Ovary (tissue), 9 donors: ENCODE data around the gene CAB39L. TPM values are rescaled to one million over a fixed set of nuclear protein-coding genes. Genes with fewer than 3 reads are reported as not detected.

Experiments
- DNase-seq, 5 donors: peaks; one replicate each; pipeline ENCODE4 v3.0.0-alpha.2; 2019 to 2020
- H3K27ac ChIP-seq, 2 donors: fragments of 200-600 bp; one replicate each; pipeline versions ENCODE4 v1.5.1 to v1.8.0; 2019 to 2022
- H3K27me3 ChIP-seq: fragments of 200-600 bp; one replicate; pipeline ENCODE4 v1.8.0; 2022
- H3K36me3 ChIP-seq: fragments of 200-600 bp; sonication (generic); one replicate; pipeline ENCODE4 v1.5.1; 2019
- H3K4me1 ChIP-seq: one replicate; pipeline ENCODE4 v1.8.1; 2013; ENCODE audit warnings: mild to moderate bottlenecking, moderate library complexity; ENCODE audit not compliant: insufficient read depth
- H3K4me3 ChIP-seq: fragments of 200-600 bp; sonication (generic); one replicate; pipeline ENCODE4 v1.5.1; 2017
- H3K9me3 ChIP-seq, 2 donors: fragments of 200-600 bp in 1 of 2; sonication (generic) in 1 of 2; one replicate each; pipeline versions ENCODE4 v1.5.1 to v1.8.1; 2013 to 2019; ENCODE audit warnings: mild to moderate bottlenecking in 1 of 2, moderate library complexity in 1 of 2
- CTCF ChIP-seq, 3 donors: fragments of 450-650 bp in 2 of 3; fragments of 200-600 bp in 1 of 3; IDR thresholded peaks; one replicate each; pipeline versions ENCODE4 v1.5.1 to v1.8.0; 2016 to 2022; ENCODE audit warnings: antibody characterized with exemption in 3 of 3, mild to moderate bottlenecking in 1 of 3
- EP300 ChIP-seq: sonication (generic); formaldehyde crosslinking; IDR thresholded peaks from one replicate; pipeline ENCODE4 v1.6.1; 2017; ENCODE audit warnings: antibody characterized with exemption
- POLR2A ChIP-seq: fragments of 450-650 bp; IDR thresholded peaks from one replicate; pipeline ENCODE4 v1.6.1; 2017; ENCODE audit warnings: antibody characterized with exemption, mild to moderate bottlenecking, moderate library complexity
- WGBS, 3 donors: extraction: QIAGEN DNeasy Blood & Tissue Kit in 1 of 3; methylation state at CpG; one replicate each; pipeline versions ENCODE4 v1.1.5 to v1.1.7; 2013 to 2017; 5-methylcytosine and 5-hydroxymethylcytosine counted together
- intact Hi-C, 4 donors: fragments of 100-400 bp; cut with DNase I; formaldehyde crosslinking; loops; one replicate each; pipeline versions ENCODE4 v1.11.0 to v1.15.1; 2022 to 2023
- polyA plus RNA-seq, 2 donors: library from polyadenylated mRNA; stranded (reverse); fragments of 200-250 nt in 1 of 2; fragments of 350-450 nt in 1 of 2; fragmentation: Illumina TruSeq in 1 of 2; extraction: RNeasy Lipid Tissue Mini Kit (QIAGEN cat#74804) in 1 of 2; gene quantifications; one replicate each; pipeline ENCODE4 v1.2.3, GENCODE V29; 2013 to 2014
- total RNA-seq, 7 donors: library from RNA; depleted of rRNA in 2 of 7; stranded (reverse); fragments of >200 nt in 2 of 7; fragmentation: NEBNext Ultra II Directional in 3 of 7; extraction: Animal tissue kit (Norgen Biotek cat#: 25700) in 3 of 7; gene quantifications; one replicate each; pipeline versions ENCODE4 v1.1.0 to v1.2.4, GENCODE V29; 2016 to 2023
- donor health status: DM: no; HTN: no; CAD: no; lungs with moderate emphysema.
- donor health status: DM: no; HTN: no; CAD: no.
- donor health status: Bipolar disorder and iron deficiency.
- donor health status: DM: yes; HTN: yes; CAD: no.
- donor health status: DM: no; HTN: no; CAD: no.
- donor health status: DM: yes; HTN: yes; CAD: no.

The CAB39L gene
- total and polyA plus RNA-seq, 9 donors: 15.9 to 42.7 (median 24.7) TPM

- Histone ChIP-seq H3K9me3 (no peaks in the 10 kb centered on the region), H3K4me3 (no peak overlapping the region), H3K27ac (peak overlapping the region in 1 of 2 donors; percentile 25), H3K27me3 (no peaks in the 10 kb centered on the region), H3K36me3 (no peaks in the 10 kb centered on the region), H3K4me1 (peaks cover 6% of the 10 kb centered on the region)
- WGBS, 3 donors: 23 to 33% (median 30%) methylated on average over 6 of the region's 6 CpGs
- peak; percentile 78 to 87 (median 84) for DNase-seq
- no peak for TF ChIP-seq CTCF (IDR thresholded peaks at IDR 0.05)
- TF ChIP-seq POLR2A: no peak
- TF ChIP-seq EP300: no peak
- intact Hi-C loops: no loop called here
These were observed 150.9 kb downstream of the CAB39L start for GRCh38 chr13:49292742-49293486.

DNA sequence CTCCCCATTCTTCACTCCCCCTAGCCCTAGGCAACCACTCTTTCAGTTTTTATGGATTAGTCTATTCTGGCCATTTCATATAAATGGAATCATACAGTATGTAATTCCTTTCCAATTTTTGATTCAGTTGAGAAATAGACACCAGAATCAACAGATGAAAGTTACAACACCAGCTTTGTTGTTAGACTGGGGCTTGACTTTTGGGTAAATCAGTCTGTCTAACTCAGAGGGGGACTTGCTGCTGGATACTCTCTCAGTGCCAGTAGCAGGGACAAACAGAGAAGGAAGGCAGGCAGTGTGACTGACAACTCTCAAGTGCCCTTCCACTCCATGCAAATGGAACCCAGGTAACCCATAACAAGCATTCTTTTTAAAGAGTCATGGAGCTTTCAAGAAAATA is 155.4 kb downstream of the CAB39L start:
- TF ChIP-seq CTCF (IDR thresholded peaks at IDR 0.05): no peak
- TF ChIP-seq POLR2A: no peak
- no peak for TF ChIP-seq EP300
- Histone ChIP-seq H3K36me3 (no peaks in the 10 kb centered on the region), H3K4me3 (no peak overlapping the region), H3K4me1 (peaks cover 3% of the 10 kb centered on the region), H3K27ac (no peak overlapping the region), H3K27me3 (no peaks in the 10 kb centered on the region), H3K9me3 (no peaks in the 10 kb centered on the region)
- intact Hi-C loops: no loop called here
- no peak for DNase-seq

GRCh38 chr13:49287995-49288394 is 155.9 kb downstream of the CAB39L start:
- peaks cover 3% of the 10 kb centered on the region for H3K4me1 ChIP-seq
- H3K9me3 ChIP-seq: no peaks in the 10 kb centered on the region

DNA sequence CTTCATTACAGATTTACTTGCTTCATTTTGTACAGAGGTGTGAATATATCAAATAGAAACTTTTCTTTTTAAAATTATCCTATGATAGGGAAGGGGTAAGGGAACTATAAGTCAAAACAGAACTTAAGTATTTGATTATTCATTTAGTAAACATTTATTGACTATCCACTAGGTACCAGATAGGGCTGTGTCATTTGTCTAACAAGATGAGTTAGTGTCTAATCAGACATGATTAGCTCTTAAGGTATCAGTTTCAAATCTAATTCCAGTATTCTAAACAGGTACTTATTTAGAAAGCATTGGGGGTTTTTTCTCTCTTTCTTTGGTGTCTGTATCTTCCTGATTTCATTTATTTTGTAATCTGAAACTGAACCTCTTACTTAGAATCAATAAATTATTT is 164.0 kb downstream of the CAB39L start:
- H3K27ac ChIP-seq: no peak overlapping the region
- H3K4me3 ChIP-seq: no peak overlapping the region
- intact Hi-C loops: no loop called here
- H3K4me1 ChIP-seq: no peaks in the 10 kb centered on the region
- no peak for DNase-seq
- TF ChIP-seq EP300 (no peak), CTCF (IDR thresholded peaks at IDR 0.05) (no peak)
- H3K36me3 ChIP-seq: no peaks in the 10 kb centered on the region
- no peaks in the 10 kb centered on the region for H3K27me3 ChIP-seq
- H3K9me3 ChIP-seq: no peaks in the 10 kb centered on the region

More at GRCh38 chr13:49287995-49288394, 155.9 kb downstream of the CAB39L start:
- Histone ChIP-seq H3K36me3 (no peaks in the 10 kb centered on the region), H3K27me3 (no peaks in the 10 kb centered on the region), H3K27ac (no peak overlapping the region), H3K4me3 (no peak overlapping the region)
- intact Hi-C loops: no loop called here
- DNase-seq: no peak
- TF ChIP-seq EP300 (no peak), CTCF (IDR thresholded peaks at IDR 0.05) (no peak), POLR2A (no peak)
- 79 to 88% (median 82%) methylated on average over 1 of the region's 1 CpG for WGBS, 3 donors
